ENCODE data around the gene DGLUCY. TPM values are rescaled to one million over a fixed set of nuclear protein-coding genes. Genes with fewer than 3 reads are reported as not detected.

DGLUCY gene
- polyA plus RNA-seq, 3 donors: 54.9 to 88.4 (median 66.0) TPM

DNA sequence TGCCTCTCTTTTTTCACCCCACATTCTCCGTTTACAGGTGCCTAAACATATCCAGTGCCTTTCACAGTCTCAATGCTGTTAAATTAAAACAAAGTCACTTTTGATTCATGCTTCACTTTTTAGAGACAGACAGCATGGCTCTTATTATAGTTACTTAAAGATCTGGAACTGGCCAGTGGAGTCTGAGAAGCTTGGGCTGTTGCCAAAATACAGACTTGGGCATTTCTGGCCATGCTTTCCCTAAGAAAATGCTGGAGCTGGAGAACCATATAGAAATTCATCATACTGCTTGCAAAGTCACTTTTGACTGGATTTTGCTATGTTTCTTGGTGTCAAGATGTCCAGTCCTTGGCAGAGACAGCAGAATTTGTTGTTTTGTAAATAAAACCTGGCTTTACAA lies 142.8 kb downstream of the DGLUCY start:
- Histone ChIP-seq H3K27me3 (ENCODE audit: control insufficient read depth in 2 of 2, insufficient read depth in 2 of 2, low read length in 2 of 2) (peaks cover 4 to 41% of the 10 kb centered on the region in 2 donors), H3K27ac (ENCODE audit: low read depth in 1 of 2, low read length in 2 of 2) (no peak overlapping the region), H3K79me2 (ENCODE audit: insufficient read depth, low read length) (no peaks in the 10 kb centered on the region), H3K4me3 (replicated peaks in 1 of 3; ENCODE audit: low read depth in 2 of 3, low read length in 3 of 3) (no peak overlapping the region), H2AFZ (ENCODE audit: insufficient read depth, low read depth, low read length, poor library complexity, severe bottlenecking) (no peak overlapping the region), H3K4me1 (ENCODE audit: control insufficient read depth in 1 of 2, insufficient read depth in 2 of 2, low read length in 2 of 2) (peaks cover 11 to 16% of the 10 kb centered on the region in 2 donors), H4K20me1 (ENCODE audit: insufficient read depth, low read length) (no peaks in the 10 kb centered on the region), H3K9me3 (replicated peaks in 1 of 2; ENCODE audit: control insufficient read depth in 1 of 2, insufficient read depth in 1 of 2, low read length in 2 of 2) (no peaks in the 10 kb centered on the region), H3K4me2 (replicated peaks; ENCODE audit: extremely low read depth, low read length, poor library complexity, severe bottlenecking) (no peak overlapping the region), H3K9ac (ENCODE audit: insufficient read depth, low read length, poor library complexity, severe bottlenecking) (no peak overlapping the region), H3K36me3 (replicated peaks in 1 of 2; ENCODE audit: control insufficient read depth in 1 of 2, insufficient read depth in 2 of 2, low read length in 2 of 2) (no peaks in the 10 kb centered on the region)
- intact Hi-C loops (cut with micrococcal nuclease): no loop called here
- H3K4me1 Mint-ChIP-seq: peaks cover 18% of the 10 kb centered on the region
- H3K36me3 Mint-ChIP-seq: peaks cover 0 to 4% of the 10 kb centered on the region in 2 donors
- H3K27me3 Mint-ChIP-seq (ENCODE audit: low read depth in 3 of 3): peaks cover 29 to 55% (median 40%) of the 10 kb centered on the region in 3 donors
- no peak overlapping the region for H3K4me3 Mint-ChIP-seq
- DNase-seq: no peak
- no peak overlapping the region for H3K27ac Mint-ChIP-seq
- 100% methylated on average over 1 of the region's 1 CpG for WGBS (ENCODE audit: insufficient coverage)
- TF ChIP-seq, protein P1, sequence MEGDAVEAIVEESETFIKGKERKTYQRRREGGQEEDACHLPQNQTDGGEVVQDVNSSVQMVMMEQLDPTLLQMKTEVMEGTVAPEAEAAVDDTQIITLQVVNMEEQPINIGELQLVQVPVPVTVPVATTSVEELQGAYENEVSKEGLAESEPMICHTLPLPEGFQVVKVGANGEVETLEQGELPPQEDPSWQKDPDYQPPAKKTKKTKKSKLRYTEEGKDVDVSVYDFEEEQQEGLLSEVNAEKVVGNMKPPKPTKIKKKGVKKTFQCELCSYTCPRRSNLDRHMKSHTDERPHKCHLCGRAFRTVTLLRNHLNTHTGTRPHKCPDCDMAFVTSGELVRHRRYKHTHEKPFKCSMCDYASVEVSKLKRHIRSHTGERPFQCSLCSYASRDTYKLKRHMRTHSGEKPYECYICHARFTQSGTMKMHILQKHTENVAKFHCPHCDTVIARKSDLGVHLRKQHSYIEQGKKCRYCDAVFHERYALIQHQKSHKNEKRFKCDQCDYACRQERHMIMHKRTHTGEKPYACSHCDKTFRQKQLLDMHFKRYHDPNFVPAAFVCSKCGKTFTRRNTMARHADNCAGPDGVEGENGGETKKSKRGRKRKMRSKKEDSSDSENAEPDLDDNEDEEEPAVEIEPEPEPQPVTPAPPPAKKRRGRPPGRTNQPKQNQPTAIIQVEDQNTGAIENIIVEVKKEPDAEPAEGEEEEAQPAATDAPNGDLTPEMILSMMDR (IDR thresholded peaks at IDR 0.05): no peak
- H3K9me3 Mint-ChIP-seq: peaks cover 0 to 7% (median 2%) of the 10 kb centered on the region in 7 donors

DNA sequence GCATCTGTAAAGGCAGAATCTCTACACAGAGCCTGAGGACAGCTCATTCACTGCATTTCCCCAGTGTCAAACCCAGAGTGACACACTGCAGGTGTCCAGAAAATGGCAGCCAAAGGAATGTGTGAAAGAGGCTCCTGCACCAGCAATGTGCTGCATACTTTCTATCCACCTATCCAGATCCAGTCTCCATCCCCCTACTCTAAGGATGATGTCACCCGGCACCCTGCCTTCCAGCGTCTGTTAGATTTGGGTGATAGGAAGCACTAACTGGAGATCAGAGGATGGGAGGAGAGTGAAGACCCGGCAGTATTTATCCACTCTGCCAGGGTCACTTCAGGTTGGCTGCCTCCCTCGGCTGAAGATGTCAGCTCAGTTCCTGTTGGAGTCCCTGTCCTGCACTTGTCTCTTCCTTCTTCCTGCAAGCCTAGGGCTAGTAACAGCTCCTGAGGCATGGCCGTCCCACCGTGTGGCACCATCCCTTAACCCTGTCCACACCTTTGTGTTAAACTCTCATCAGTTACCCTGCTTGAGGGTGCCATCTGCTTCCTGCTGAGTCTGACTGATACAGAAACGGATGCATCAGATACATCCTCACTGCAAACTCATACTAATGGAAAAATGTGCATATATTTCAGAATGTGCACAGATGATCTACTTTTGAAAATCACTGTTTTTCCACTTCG lies 143.6 kb downstream of the DGLUCY start:
- Histone ChIP-seq H3K79me2 (ENCODE audit: insufficient read depth, low read length) (no peaks in the 10 kb centered on the region), H3K9me3 (replicated peaks in 1 of 2; ENCODE audit: control insufficient read depth in 1 of 2, insufficient read depth in 1 of 2, low read length in 2 of 2) (no peaks in the 10 kb centered on the region), H3K9ac (ENCODE audit: insufficient read depth, low read length, poor library complexity, severe bottlenecking) (no peak overlapping the region), H4K20me1 (ENCODE audit: insufficient read depth, low read length) (no peaks in the 10 kb centered on the region), H3K4me1 (ENCODE audit: control insufficient read depth in 1 of 2, insufficient read depth in 2 of 2, low read length in 2 of 2) (peaks cover 11 to 19% of the 10 kb centered on the region in 2 donors), H2AFZ (ENCODE audit: insufficient read depth, low read depth, low read length, poor library complexity, severe bottlenecking) (no peak overlapping the region), H3K4me2 (replicated peaks; ENCODE audit: extremely low read depth, low read length, poor library complexity, severe bottlenecking) (no peak overlapping the region), H3K27me3 (ENCODE audit: control insufficient read depth in 2 of 2, insufficient read depth in 2 of 2, low read length in 2 of 2) (peaks cover 4 to 43% of the 10 kb centered on the region in 2 donors), H3K4me3 (replicated peaks in 1 of 3; ENCODE audit: low read depth in 2 of 3, low read length in 3 of 3) (no peak overlapping the region), H3K36me3 (replicated peaks in 1 of 2; ENCODE audit: control insufficient read depth in 1 of 2, insufficient read depth in 2 of 2, low read length in 2 of 2) (no peaks in the 10 kb centered on the region), H3K27ac (ENCODE audit: low read depth in 1 of 2, low read length in 2 of 2) (no peak overlapping the region)
- Mint-ChIP-seq H3K36me3 (peaks cover 0 to 3% of the 10 kb centered on the region in 2 donors), H3K4me3 (peak overlapping the region in 1 of 2 donors; percentile 43), H3K27ac (no peak overlapping the region), H3K27me3 (ENCODE audit: low read depth in 3 of 3) (peaks cover 27 to 56% (median 37%) of the 10 kb centered on the region in 3 donors), H3K4me1 (peaks cover 24% of the 10 kb centered on the region), H3K9me3 (peaks cover 0 to 7% (median 2%) of the 10 kb centered on the region in 7 donors)
- TF ChIP-seq, protein P1 (IDR thresholded peaks at IDR 0.05): no peak
- intact Hi-C loops (cut with micrococcal nuclease): no loop called here
- 18% methylated on average over 6 of the region's 8 CpGs for WGBS (ENCODE audit: insufficient coverage)
- no peak for DNase-seq
